ENCODE data around the gene TRIM9.

DNA sequence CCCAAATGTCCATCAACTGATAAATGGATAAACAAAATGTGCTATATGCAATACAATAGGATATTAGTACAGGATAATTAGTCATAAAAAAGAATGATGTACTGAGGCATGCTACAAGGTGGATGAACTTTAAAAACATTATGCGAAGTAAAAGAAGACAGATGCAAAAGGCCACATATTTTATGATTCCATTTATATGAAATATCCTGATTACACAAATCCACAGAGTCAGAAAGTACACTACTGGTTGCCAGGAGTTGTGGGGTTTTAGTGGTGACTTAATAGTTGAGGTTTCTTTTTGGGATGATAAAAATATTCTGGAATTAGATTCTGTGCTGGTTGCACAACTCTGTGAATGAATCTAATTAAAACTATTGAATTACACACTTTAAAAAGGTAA lies 12.6 kb downstream of the TRIM9 start:
- TF ChIP-seq, protein P1, sequence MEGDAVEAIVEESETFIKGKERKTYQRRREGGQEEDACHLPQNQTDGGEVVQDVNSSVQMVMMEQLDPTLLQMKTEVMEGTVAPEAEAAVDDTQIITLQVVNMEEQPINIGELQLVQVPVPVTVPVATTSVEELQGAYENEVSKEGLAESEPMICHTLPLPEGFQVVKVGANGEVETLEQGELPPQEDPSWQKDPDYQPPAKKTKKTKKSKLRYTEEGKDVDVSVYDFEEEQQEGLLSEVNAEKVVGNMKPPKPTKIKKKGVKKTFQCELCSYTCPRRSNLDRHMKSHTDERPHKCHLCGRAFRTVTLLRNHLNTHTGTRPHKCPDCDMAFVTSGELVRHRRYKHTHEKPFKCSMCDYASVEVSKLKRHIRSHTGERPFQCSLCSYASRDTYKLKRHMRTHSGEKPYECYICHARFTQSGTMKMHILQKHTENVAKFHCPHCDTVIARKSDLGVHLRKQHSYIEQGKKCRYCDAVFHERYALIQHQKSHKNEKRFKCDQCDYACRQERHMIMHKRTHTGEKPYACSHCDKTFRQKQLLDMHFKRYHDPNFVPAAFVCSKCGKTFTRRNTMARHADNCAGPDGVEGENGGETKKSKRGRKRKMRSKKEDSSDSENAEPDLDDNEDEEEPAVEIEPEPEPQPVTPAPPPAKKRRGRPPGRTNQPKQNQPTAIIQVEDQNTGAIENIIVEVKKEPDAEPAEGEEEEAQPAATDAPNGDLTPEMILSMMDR (IDR thresholded peaks at IDR 0.05): no peak
- no peak for TF ChIP-seq POLR2A (IDR thresholded peaks at IDR 0.05)
